IPS-18c (cell line): ENCODE measurements around the gene DGLUCY.
"Not testable (repeated sequence)": the region's sequence is repeated elsewhere in the genome, so short reads cannot be mapped to it uniquely, and the experiment has no call there.

Experiments
- H3K4me3 ChIP-seq: 2 replicates; pipeline ENCODE4 v1.7.0; 2013; ENCODE audit warnings: low read depth, mild to moderate bottlenecking, low read length, moderate library complexity; ENCODE audit not compliant: insufficient read depth
- H3K9me3 ChIP-seq: one replicate; pipeline ENCODE4 v1.6.1; 2013; ENCODE audit warnings: mild to moderate bottlenecking, low read length, moderate library complexity; ENCODE audit not compliant: control insufficient read depth, insufficient read depth

Gene DGLUCY

GRCh38 chr14:91124406-91125270, 10.8 kb downstream of the DGLUCY start:
- H3K9me3 ChIP-seq, H3K4me3 ChIP-seq: not testable (repeated sequence)

GRCh38 chr14:91125271-91125660, 11.4 kb downstream of the DGLUCY start:
- Histone ChIP-seq H3K9me3 (peaks cover 2% of the 10 kb centered on the region), H3K4me3 (no peak overlapping the region)

- H3K9me3 ChIP-seq = peaks cover 2% of the 10 kb centered on the region
- H3K4me3 ChIP-seq = no peak overlapping the region
These were observed 11.9 kb downstream of the DGLUCY start for GRCh38 chr14:91125801-91126200.

GRCh38 chr14:91126761-91127160, 12.9 kb downstream of the DGLUCY start:
- H3K4me3 ChIP-seq = no peak overlapping the region
- peaks cover 2% of the 10 kb centered on the region for H3K9me3 ChIP-seq

- Histone ChIP-seq H3K9me3 (peaks cover 2% of the 10 kb centered on the region), H3K4me3 (no peak overlapping the region)
These were observed 13.5 kb downstream of the DGLUCY start for GRCh38 chr14:91127401-91127801.

GRCh38 chr14:91127924-91128323, 14.1 kb downstream of the DGLUCY start:
- H3K9me3 ChIP-seq = peaks cover 2% of the 10 kb centered on the region
- H3K4me3 ChIP-seq = no peak overlapping the region

- Histone ChIP-seq H3K4me3 (no peak overlapping the region), H3K9me3 (peaks cover 2% of the 10 kb centered on the region)
These were observed 14.8 kb downstream of the DGLUCY start for GRCh38 chr14:91128699-91129098.

GRCh38 chr14:91129261-91129660, 15.4 kb downstream of the DGLUCY start:
- peaks cover 2% of the 10 kb centered on the region for H3K9me3 ChIP-seq
- no peak overlapping the region for H3K4me3 ChIP-seq

GRCh38 chr14:91135039-91135438, 21.2 kb downstream of the DGLUCY start:
- no peaks in the 10 kb centered on the region for H3K9me3 ChIP-seq

GRCh38 chr14:91138511-91139359, 24.9 kb downstream of the DGLUCY start:
- H3K9me3 ChIP-seq = no peaks in the 10 kb centered on the region
- no peak overlapping the region for H3K4me3 ChIP-seq

More at GRCh38 chr14:91135039-91135438, 21.2 kb downstream of the DGLUCY start:
- no peak overlapping the region for H3K4me3 ChIP-seq

- Histone ChIP-seq H3K9me3 (no peaks in the 10 kb centered on the region), H3K4me3 (no peak overlapping the region)
These were observed 25.9 kb downstream of the DGLUCY start for GRCh38 chr14:91139776-91140175.

- Histone ChIP-seq H3K9me3 (no peaks in the 10 kb centered on the region), H3K4me3 (no peak overlapping the region)
These were observed 26.8 kb downstream of the DGLUCY start for GRCh38 chr14:91140672-91141071.

GRCh38 chr14:91142214-91142668, 28.4 kb downstream of the DGLUCY start:
- H3K9me3 ChIP-seq = no peaks in the 10 kb centered on the region
- H3K4me3 ChIP-seq = no peak overlapping the region

GRCh38 chr14:91143862-91144261, 30.0 kb downstream of the DGLUCY start:
- Histone ChIP-seq H3K4me3 (no peak overlapping the region), H3K9me3 (no peaks in the 10 kb centered on the region)

- Histone ChIP-seq H3K4me3 (no peak overlapping the region), H3K9me3 (no peaks in the 10 kb centered on the region)
These were observed 30.7 kb downstream of the DGLUCY start for GRCh38 chr14:91144425-91145145.

GRCh38 chr14:91145391-91146160, 31.7 kb downstream of the DGLUCY start:
- no peak overlapping the region for H3K4me3 ChIP-seq

GRCh38 chr14:91146661-91147060, 32.8 kb downstream of the DGLUCY start:
- no peaks in the 10 kb centered on the region for H3K9me3 ChIP-seq
- H3K4me3 ChIP-seq = no peak overlapping the region

More at GRCh38 chr14:91145391-91146160, 31.7 kb downstream of the DGLUCY start:
- H3K9me3 ChIP-seq = no peaks in the 10 kb centered on the region
